Liver (tissue), 9 donors: ENCODE results near the gene HNRNPA2B1. TPM values are rescaled to one million over a fixed set of nuclear protein-coding genes. Genes with fewer than 3 reads are reported as not detected.

Source experiments
- DNase-seq: peaks from one replicate; pipeline ENCODE4 v3.0.0-alpha.2; 2017; ENCODE audit warnings: low spot score
- H3K27ac ChIP-seq, 2 donors: one replicate each; pipeline ENCODE4 v1.7.0; 2013; ENCODE audit warnings: inconsistent platforms in 2 of 2, low read length in 2 of 2, control low read depth in 1 of 2, low read depth in 1 of 2, mild to moderate bottlenecking in 1 of 2
- H3K27me3 ChIP-seq, 4 donors: one replicate each; pipeline versions ENCODE4 v1.6.1 to v1.7.0; 2013; ENCODE audit warnings: low read length in 3 of 4, inconsistent platforms in 1 of 4, mild to moderate bottlenecking in 1 of 4, moderate library complexity in 1 of 4; ENCODE audit not compliant: control insufficient read depth in 4 of 4, insufficient read depth in 4 of 4
- H3K36me3 ChIP-seq, 4 donors: one replicate each; pipeline versions ENCODE4 v1.6.1 to v1.7.0; 2013; ENCODE audit warnings: low read length in 3 of 4, mild to moderate bottlenecking in 3 of 4, low read depth in 1 of 4, moderate library complexity in 1 of 4; ENCODE audit not compliant: control insufficient read depth in 4 of 4, insufficient read depth in 3 of 4
- H3K4me1 ChIP-seq, 4 donors: one replicate each; pipeline versions ENCODE4 v1.6.1 to v1.7.0; 2013; ENCODE audit warnings: low read length in 3 of 4, mild to moderate bottlenecking in 3 of 4, moderate library complexity in 1 of 4; ENCODE audit not compliant: control insufficient read depth in 4 of 4, insufficient read depth in 4 of 4
- H3K4me3 ChIP-seq, 3 donors: one replicate each; pipeline versions ENCODE4 v1.6.1 to v1.7.0; 2013; ENCODE audit warnings: low read length in 3 of 3, control low read depth in 1 of 3, low read depth in 1 of 3, mild to moderate bottlenecking in 1 of 3
- H3K9ac ChIP-seq, 2 donors: one replicate each; pipeline ENCODE4 v1.7.0; 2013; ENCODE audit warnings: low read length in 2 of 2, mild to moderate bottlenecking in 2 of 2, moderate library complexity in 2 of 2, control low read depth in 1 of 2, low read depth in 1 of 2
- H3K9me3 ChIP-seq, 4 donors: one replicate each; pipeline versions ENCODE4 v1.6.1 to v1.7.0; 2013; ENCODE audit warnings: low read length in 3 of 4; ENCODE audit not compliant: control insufficient read depth in 4 of 4
- ATF3 ChIP-seq: IDR thresholded peaks from 2 replicates; pipeline ENCODE4 v1.6.1; 2016; ENCODE audit warnings: antibody characterized with exemption
- CTCF ChIP-seq: fragments of 150-350 bp; IDR thresholded peaks from 2 replicates; pipeline ENCODE4 v1.5.1; 2017; ENCODE audit warnings: improper control_type of control experiment, low read depth, low read length; ENCODE audit not compliant: missing input control
- EGR1 ChIP-seq, 2 donors: IDR thresholded peaks; 2 replicates each; pipeline ENCODE4 v1.6.1; 2016 to 2018; ENCODE audit warnings: antibody characterized with exemption in 2 of 2, low read depth in 2 of 2
- FOXA1 ChIP-seq: IDR thresholded peaks from 2 replicates; pipeline ENCODE4 v1.6.1; 2016; ENCODE audit warnings: antibody characterized with exemption
- FOXA2 ChIP-seq: IDR thresholded peaks from 2 replicates; pipeline ENCODE4 v1.6.1; 2016; ENCODE audit warnings: antibody characterized with exemption
- GABPA ChIP-seq, 2 donors: IDR thresholded peaks in 1 of 2; conservative IDR thresholded peaks in 1 of 2; 2 replicates each; pipeline ENCODE4 v1.6.1; 2016; ENCODE audit warnings: antibody characterized with exemption in 2 of 2, mild to moderate bottlenecking in 1 of 2, moderate library complexity in 1 of 2
- HNF4A ChIP-seq, 2 donors: conservative IDR thresholded peaks; 2 replicates each; pipeline ENCODE4 v1.6.1; 2016; ENCODE audit warnings: antibody characterized with exemption in 2 of 2, mild to moderate bottlenecking in 2 of 2
- HNF4G ChIP-seq: IDR thresholded peaks from 2 replicates; pipeline ENCODE4 v1.6.1; 2016; ENCODE audit warnings: antibody characterized with exemption
- JUND ChIP-seq, 2 donors: IDR thresholded peaks; 2 replicates each; pipeline ENCODE4 v1.6.1; 2016; ENCODE audit warnings: antibody characterized with exemption in 2 of 2
- MAX ChIP-seq: IDR thresholded peaks from 2 replicates; pipeline ENCODE4 v1.6.1; 2016; ENCODE audit warnings: antibody characterized with exemption
- NR2F2 ChIP-seq: IDR thresholded peaks from 2 replicates; pipeline ENCODE4 v1.6.1; 2016; ENCODE audit warnings: antibody characterized with exemption
- RAD21 ChIP-seq, 2 donors: IDR thresholded peaks; 2 replicates each; pipeline ENCODE4 v1.6.1; 2016; ENCODE audit warnings: antibody characterized with exemption in 2 of 2, mild to moderate bottlenecking in 2 of 2
- REST ChIP-seq: IDR thresholded peaks from 2 replicates; pipeline ENCODE4 v1.6.1; 2016; ENCODE audit warnings: antibody characterized with exemption, mild to moderate bottlenecking
- SP1 ChIP-seq: IDR thresholded peaks from 2 replicates; pipeline ENCODE4 v1.6.1; 2018; ENCODE audit warnings: antibody characterized with exemption, mild to moderate bottlenecking
- TAF1 ChIP-seq: conservative IDR thresholded peaks from 2 replicates; pipeline ENCODE4 v1.6.1; 2016; ENCODE audit warnings: antibody characterized with exemption, mild to moderate bottlenecking
- YY1 ChIP-seq: IDR thresholded peaks from 2 replicates; pipeline ENCODE4 v1.6.1; 2016; ENCODE audit warnings: antibody characterized with exemption, mild to moderate bottlenecking
- ZBTB33 ChIP-seq: IDR thresholded peaks from 2 replicates; pipeline ENCODE4 v1.6.1; 2016; ENCODE audit warnings: antibody characterized with exemption
- WGBS: extraction: QIAGEN DNeasy Blood & Tissue Kit; methylation state at CpG from one replicate; pipeline ENCODE4 v1.1.7; 2013; 5-methylcytosine and 5-hydroxymethylcytosine counted together
- polyA plus RNA-seq, 2 donors: library from polyadenylated mRNA; stranded (reverse) in 1 of 2; unstranded in 1 of 2; fragments of 200-250 nt in 1 of 2; fragments of >200 nt in 1 of 2; fragmentation: Nextera tagmentation in 1 of 2; extraction: Ambion mirVana in 1 of 2; gene quantifications; one replicate each; pipeline versions ENCODE4 v1.2.1 to v1.2.3, GENCODE V29; 2013 to 2015
- total RNA-seq, 2 donors: library from RNA; depleted of rRNA; stranded (reverse); fragments of >200 nt; gene quantifications; one replicate each; pipeline ENCODE4 v1.2.3, GENCODE V29; 2014
- donor health status: healthy.
- donor health status: healthy.
- donor health status: healthy.
- donor health status: healthy.
- donor health status: healthy.

Gene HNRNPA2B1
- total and polyA plus RNA-seq, 4 donors, result 128 to 295 (median 181) TPM

GRCh38 chr7:26145238-26145637 is 55.3 kb downstream of the HNRNPA2B1 start:
- H3K9ac ChIP-seq, result no peak overlapping the region
- no peaks in the 10 kb centered on the region for H3K4me1 ChIP-seq
- peaks cover 0 to 2% (median 0%) of the 10 kb centered on the region in 4 donors for H3K27me3 ChIP-seq
- no peak overlapping the region for H3K27ac ChIP-seq
- no peak overlapping the region for H3K4me3 ChIP-seq
- WGBS, result 83% methylated on average over 4 of the region's 4 CpGs
- H3K9me3 ChIP-seq, result no peaks in the 10 kb centered on the region
- no peaks in the 10 kb centered on the region for H3K36me3 ChIP-seq
- DNase-seq, result no peak
- no peak for TF ChIP-seq ZBTB33
- no peak for TF ChIP-seq JUND (IDR thresholded peaks at IDR 0.05)
- TF ChIP-seq REST, result no peak
- TF ChIP-seq HNF4A (conservative IDR thresholded peaks at IDR 0.05), result no peak

- Histone ChIP-seq H3K9me3 (no peaks in the 10 kb centered on the region), H3K36me3 (no peaks in the 10 kb centered on the region), H3K4me3 (no peak overlapping the region), H3K27me3 (peaks cover 0 to 2% (median 0%) of the 10 kb centered on the region in 4 donors), H3K4me1 (no peaks in the 10 kb centered on the region), H3K27ac (no peak overlapping the region), H3K9ac (no peak overlapping the region)
- WGBS, result 94% methylated on average over 13 of the region's 13 CpGs
- DNase-seq, result no peak
- TF ChIP-seq ZBTB33 (no peak), HNF4G (no peak), EGR1 (IDR thresholded peaks at IDR 0.05; ENCODE audit: low read depth in 2 of 2) (no peak), MAX (no peak), JUND (IDR thresholded peaks at IDR 0.05) (no peak), YY1 (no peak), ATF3 (no peak), NR2F2 (no peak), CTCF (no peak), FOXA2 (no peak), FOXA1 (no peak), RAD21 (IDR thresholded peaks at IDR 0.05) (no peak), SP1 (no peak), TAF1 (no peak), GABPA (IDR thresholded peaks at IDR 0.05 in 1 of 2, conservative IDR thresholded peaks at IDR 0.05 in 1 of 2) (no peak)
Observed at GRCh38 chr7:26144184-26145080, 56.1 kb downstream of the HNRNPA2B1 start.
